Fibroblast of skin of right biceps (primary cell): ENCODE data around the gene C1orf159.
A peak's percentile ranks its signal among the peaks of the same experiment; 100 is the strongest.
"Not testable (repeated sequence)": the region's sequence is repeated elsewhere in the genome, so short reads cannot be mapped to it uniquely, and the experiment has no call there.

Experiments
- DNase-seq: peaks from one replicate; pipeline ENCODE4 v3.0.0-alpha.2; 2013

The C1orf159 gene

GRCh38 chr1:1063945-1064831 lies 51.7 kb downstream of the C1orf159 start:
- DNase-seq = peak; percentile 80

DNA sequence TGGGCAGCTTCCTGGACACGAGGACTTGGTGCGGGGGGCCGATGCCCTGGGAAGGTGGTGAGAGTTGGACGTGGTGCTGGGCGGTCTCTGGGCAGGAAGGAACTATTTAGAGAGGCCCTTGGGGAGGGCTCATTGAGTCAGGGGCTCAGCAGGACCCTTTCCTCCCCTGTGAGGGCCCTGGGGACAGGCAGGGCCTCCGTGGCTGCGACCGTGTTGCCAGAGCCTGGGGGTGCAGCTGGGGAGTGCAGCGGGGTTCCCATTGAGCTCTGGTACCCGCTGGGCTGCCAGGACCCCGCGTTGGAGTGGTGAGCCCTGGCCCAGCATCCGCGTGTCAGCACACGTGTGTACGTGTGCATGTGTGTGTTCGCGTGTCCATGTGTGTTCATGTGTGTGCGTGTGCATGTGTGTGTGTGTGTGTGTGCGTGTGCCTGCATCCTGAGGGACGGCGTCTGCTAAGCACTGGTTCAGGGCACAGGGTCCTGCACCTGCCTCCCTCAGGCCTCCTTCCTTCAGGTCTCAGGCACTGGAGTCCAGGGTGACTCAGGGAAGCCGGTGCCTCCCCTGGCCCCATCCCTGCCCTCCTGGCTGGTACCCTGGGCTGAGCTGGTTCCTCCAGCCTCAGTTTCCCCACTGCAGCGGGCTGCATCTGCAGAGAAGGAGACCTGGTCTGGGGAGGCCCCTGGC lies 52.5 kb downstream of the C1orf159 start:
- DNase-seq = no peak

DNA sequence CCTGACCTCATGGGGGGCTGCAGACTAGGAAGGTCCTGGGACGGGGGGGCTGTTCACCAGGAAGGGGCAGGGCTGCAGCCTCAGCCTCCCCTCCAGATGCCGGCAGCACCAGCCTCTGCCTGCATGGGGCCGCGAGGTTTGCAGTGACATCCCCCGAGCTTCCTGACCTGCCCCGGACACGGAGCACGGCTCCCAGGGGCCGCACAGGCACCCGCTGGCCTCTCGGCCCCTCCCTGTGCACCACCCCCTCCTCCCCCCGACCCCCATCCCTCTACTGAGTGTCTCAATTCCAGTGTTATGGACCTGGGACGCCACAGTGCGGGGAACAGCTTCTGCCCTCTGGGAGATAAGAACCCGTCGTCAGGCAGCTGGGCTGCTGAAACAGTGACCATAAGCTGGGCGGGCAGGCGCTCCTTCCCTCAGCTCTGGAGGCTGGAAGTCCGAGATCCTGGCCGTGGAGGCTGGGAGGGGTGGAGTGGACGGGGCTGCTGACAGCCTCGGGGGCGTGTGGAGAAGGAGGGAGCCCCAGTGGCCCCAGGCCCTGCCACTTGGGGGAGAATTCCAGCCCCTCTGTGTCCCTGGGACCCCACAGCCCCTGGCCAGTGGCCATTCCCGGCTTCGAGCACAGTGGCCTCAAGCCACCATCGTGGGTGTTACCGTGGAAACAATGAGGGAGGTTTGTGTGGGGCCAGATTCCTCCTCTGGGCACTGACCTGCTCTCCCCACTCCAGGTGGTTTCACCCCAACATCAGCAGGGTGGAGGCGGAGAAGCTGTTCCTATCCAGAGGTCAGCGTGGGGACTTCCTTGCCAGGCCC lies 53.3 kb downstream of the C1orf159 start:
- no peak for DNase-seq

DNA sequence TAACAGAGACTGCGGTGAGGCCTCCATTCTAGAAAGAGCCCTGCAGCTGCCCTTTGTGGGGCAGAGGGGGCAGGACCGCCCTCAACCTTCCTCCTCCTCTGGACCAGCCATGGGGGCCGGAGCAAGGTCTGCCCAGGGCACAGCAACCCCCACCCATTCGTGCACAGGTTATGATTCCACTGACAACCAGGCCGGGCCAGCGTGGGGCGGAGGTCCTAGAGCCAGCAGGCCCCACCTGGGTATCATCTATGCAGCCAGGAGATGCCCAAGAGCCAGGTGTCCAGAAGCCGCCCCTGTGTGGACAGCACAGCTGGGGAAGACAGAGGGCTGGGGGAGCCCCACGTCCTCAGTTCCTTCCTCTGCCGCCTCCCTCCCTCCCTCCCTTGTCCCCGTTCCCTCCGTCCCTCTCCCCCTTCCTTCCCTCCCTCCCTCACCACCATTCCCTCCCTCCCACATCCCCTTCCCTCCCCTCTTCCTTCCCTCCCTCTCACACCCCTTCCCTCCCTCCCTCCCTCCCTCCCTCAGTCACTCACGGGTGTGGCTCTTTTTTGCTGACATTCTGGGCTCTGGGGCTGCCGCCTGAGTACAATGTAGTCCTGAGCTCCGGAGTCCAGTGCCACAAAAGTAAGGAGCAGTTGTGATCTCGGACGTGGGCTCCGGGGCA lies 54.1 kb downstream of the C1orf159 start:
- peak; percentile 11 for DNase-seq

DNA sequence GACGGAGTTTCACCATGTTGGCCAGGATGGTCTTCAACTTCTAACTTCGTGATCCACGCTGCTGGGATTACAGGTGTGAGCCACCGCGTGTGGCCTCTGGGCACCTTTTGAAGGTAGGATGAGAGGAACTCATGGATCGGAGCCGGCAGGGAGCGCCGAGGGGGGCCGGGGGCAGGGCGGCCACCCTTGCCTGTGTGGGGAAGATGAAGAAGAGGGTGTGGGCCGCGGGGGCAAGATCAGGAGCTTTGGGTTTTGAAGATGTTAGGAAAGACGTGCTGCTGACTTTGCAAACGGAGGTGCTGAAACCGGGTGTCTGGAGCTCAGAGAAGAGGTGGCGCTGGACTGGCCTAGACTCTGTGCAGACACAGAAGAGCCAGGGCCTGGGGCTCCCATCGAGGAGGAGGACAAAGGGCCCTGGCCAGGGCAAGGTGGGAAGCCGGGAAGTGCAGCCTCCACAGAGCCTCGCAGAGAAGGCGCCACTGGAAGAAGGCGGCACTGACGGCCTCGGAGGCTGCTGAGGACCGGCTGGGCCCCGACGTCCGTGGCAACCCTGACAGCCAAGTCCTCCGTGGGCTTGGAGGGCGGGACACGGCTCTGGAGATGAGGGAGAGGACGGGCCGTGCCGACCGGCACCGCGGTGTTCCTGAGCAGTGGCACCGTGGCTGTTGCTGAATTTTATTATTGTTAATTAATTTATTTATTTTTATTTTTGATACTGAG lies 55.4 kb downstream of the C1orf159 start:
- DNase-seq = no peak

- DNase-seq = peak; percentile 75
Observed at GRCh38 chr1:1059494-1060280, 56.2 kb downstream of the C1orf159 start.

DNA sequence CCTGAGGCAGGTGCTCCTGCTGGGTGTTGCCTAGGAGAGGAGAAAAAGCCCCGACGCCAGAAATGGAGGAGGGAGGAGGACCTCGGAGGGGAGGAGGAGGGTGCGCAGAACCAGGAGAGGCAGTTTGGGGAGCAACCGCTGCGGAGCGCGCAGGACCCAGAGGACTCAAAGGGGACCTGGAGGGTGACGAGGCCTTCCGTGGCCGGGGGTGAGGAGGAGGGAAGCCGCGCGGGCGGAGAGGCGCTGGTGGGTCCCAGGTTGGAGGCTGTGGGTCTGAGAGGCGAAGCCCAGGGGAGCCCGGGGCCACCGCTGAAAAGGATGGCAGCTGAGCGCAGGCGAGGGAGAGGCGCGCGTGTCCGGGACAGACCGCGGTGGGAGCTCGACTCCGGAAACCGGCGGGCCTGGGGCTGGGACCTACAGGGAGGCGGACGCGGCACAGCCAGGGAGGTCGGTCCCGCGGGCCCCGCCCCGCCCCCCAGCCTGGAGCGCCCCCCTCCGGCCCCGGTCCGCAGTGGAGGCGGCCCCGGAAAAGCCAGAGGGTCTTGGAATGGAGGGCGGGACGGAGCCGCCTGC lies 56.9 kb downstream of the C1orf159 start:
- peak; percentile 16 for DNase-seq

- no peak for DNase-seq
Observed at GRCh38 chr1:1058088-1058905, 57.6 kb downstream of the C1orf159 start.

GRCh38 chr1:1057769-1058087 lies 58.2 kb downstream of the C1orf159 start:
- DNase-seq = not testable (repeated sequence)

DNA sequence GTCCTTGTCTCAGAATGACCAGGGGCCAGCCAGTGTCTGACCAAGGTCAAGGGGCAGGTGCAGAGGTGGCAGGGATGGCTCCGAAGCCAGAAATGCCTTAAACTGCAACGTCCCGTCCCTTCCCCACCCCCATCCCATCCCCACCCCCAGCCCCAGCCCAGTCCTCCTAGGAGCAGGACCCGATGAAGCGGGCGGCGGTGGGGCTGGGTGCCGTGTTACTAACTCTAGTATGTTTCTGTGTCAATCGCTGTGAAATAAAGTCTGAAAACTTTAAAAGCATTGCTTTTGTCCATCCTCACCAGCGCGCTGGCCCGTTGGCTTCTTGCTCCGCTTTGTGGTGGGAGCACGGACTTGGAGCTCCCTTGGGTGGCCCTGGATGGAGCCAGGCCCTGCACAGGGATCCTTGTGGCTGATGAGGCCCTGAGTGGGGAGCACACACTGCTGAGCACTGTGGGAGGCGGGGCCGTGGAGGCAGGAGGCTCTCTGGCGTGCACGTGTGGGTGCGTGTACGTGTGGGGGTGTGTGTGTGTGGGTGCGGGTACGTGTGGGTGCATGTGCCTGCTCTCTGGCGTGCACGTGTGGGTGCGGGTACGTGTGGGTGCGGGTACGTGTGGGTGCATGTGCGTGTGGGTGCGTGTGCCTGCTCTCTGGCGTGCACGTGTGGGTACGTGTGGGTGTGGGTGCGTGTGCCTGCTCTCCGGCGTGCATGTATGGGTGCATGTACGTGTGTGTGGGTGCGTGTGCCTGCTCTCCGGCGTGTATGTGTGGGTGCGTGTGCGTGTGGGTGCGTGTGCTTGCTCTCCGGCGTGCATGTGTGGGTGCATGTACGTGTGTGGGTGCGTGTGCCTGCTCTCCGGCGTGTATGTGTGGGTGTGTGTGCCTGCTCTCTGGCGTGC lies 59.8 kb downstream of the C1orf159 start:
- DNase-seq = no peak

DNA sequence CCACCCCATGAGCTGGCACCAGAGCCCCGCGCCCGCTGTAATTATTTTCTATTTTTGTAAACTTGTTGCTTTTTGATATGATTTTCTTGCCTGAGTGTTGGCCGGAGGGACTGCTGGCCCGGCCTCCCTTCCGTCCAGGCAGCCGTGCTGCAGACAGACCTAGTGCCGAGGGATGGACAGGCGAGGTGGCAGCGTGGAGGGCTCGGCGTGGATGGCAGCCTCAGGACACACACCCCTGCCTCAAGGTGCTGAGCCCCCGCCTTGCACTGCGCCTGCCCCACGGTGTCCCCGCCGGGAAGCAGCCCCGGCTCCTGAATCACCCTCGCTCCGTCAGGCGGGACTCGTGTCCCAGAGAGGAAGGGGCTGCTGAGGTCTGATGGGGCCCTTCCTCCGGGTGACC lies 60.9 kb downstream of the C1orf159 start:
- no peak for DNase-seq

- no peak for DNase-seq
Observed at GRCh38 chr1:1054099-1054700, 61.7 kb downstream of the C1orf159 start.

- no peak for DNase-seq
Observed at GRCh38 chr1:1053682-1054081, 62.2 kb downstream of the C1orf159 start.

DNA sequence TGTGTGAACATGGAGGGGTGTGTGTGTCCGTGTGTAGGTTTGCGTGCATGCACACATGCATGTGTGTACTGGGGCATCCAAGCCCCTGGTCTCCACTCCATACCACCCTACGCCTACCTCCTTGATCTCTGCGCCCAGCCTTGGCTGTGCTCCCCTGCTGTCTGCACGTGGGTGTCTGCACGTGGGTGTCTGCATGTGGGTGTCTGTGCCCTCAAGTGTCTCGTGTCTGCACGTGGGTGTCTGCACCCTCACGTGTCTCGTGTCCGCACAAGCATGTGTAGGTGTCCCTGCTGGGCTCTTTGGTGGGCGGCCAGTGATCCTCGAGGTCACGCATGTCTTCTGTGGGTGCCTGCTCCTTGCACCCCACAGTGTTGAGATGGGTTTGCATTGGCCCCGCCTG lies 62.9 kb downstream of the C1orf159 start:
- no peak for DNase-seq

- no peak for DNase-seq
Observed at GRCh38 chr1:1052003-1052840, 63.7 kb downstream of the C1orf159 start.

- DNase-seq = no peak
Observed at GRCh38 chr1:1051127-1051810, 64.6 kb downstream of the C1orf159 start.

DNA sequence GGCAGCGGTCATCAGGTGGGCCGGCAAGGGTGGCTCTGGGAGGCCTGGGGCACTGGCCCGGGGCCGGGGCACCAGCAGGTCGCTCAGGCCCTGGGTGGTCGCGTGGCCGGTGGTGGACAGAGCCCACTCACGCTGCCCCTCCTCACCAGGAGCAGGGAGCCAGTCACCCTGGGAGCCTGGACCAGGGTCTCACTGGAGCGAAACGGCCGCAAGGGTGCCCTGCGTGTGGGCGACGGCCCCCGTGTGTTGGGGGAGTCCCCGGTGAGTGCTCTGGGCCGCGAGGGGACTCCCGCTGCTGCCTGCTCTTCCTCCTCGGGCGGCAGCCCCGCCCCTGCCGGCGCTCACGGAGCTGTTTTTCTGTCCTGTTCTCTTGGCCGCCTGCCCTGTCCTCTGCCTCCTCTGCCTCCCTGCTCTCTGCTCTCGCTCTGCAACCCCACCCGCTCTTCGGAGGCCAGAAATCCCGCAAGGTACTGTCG lies 65.3 kb downstream of the C1orf159 start:
- no peak for DNase-seq
